H1 (cell line): ENCODE measurements around the gene ZBTB16.

ENCODE experiments used
- CBX5 ChIP-seq: fragments of 300-800, 300-1000 bp; sonication (generic); IDR thresholded peaks from 2 replicates; pipeline ENCODE4 v1.7.1; 2016; ENCODE audit warnings: antibody characterized with exemption, low read length, low read depth
- CTCF ChIP-seq, 3 experiments: IDR thresholded peaks; 1 replicate in 2 of 3; 2 replicates in 1 of 3; pipeline versions ENCODE4 v1.5.1 to v1.6.1; 2011; ENCODE audit warnings: low read length in 3 of 3, mild to moderate bottlenecking in 3 of 3, inconsistent platforms in 2 of 3, low read depth in 1 of 3, moderate library complexity in 1 of 3; ENCODE audit not compliant: insufficient read depth in 1 of 3; ENCODE audit errors: control extremely low read depth in 1 of 3
- EP300 ChIP-seq, 2 experiments: IDR thresholded peaks; 1 replicate in 1 of 2; 2 replicates in 1 of 2; pipeline ENCODE4 v1.6.1; 2011 to 2012; ENCODE audit warnings: low read depth in 2 of 2, low read length in 2 of 2, mild to moderate bottlenecking in 2 of 2, borderline replicate concordance in 1 of 2, inconsistent platforms in 1 of 2, moderate library complexity in 1 of 2
- EZH2 ChIP-seq: fragments of 200-600 bp; sonication (generic); IDR thresholded peaks from 2 replicates; pipeline ENCODE4 v1.7.1; 2012; ENCODE audit warnings: low read depth, mild to moderate bottlenecking, moderate library complexity, low read length, inconsistent platforms; ENCODE audit not compliant: severe bottlenecking
- HDAC6 ChIP-seq: IDR thresholded peaks from one replicate; pipeline ENCODE4 v1.7.1; 2012; ENCODE audit warnings: low read depth, mild to moderate bottlenecking, inconsistent platforms, low read length, moderate library complexity
- POLR2A ChIP-seq, 2 experiments: IDR thresholded peaks; 1 replicate in 1 of 2; 2 replicates in 1 of 2; pipeline ENCODE4 v1.6.1; 2011; ENCODE audit warnings: low read depth in 2 of 2, low read length in 2 of 2, mild to moderate bottlenecking in 2 of 2; ENCODE audit errors: control extremely low read depth in 1 of 2
- POU5F1 ChIP-seq: IDR thresholded peaks from 2 replicates; pipeline ENCODE4 v1.6.1; 2011; ENCODE audit warnings: low read depth, mild to moderate bottlenecking, low read length, moderate library complexity
- SIN3A ChIP-seq, 2 experiments: IDR thresholded peaks in 1 of 2; conservative IDR thresholded peaks in 1 of 2; 2 replicates each; pipeline ENCODE4 v1.6.1; 2011 to 2012; ENCODE audit warnings: low read length in 2 of 2, improper control_type of control experiment in 1 of 2, low read depth in 1 of 2, mild to moderate bottlenecking in 1 of 2
- SP1 ChIP-seq: IDR thresholded peaks from 2 replicates; pipeline ENCODE4 v1.6.1; 2011; ENCODE audit warnings: low read depth, low read length
- SP4 ChIP-seq: IDR thresholded peaks from 2 replicates; pipeline ENCODE4 v1.6.1; 2012; ENCODE audit warnings: low read length, inconsistent platforms
- TAF1 ChIP-seq: IDR thresholded peaks from 2 replicates; pipeline ENCODE4 v1.6.1; 2011; ENCODE audit warnings: mild to moderate bottlenecking, low read depth, low read length

- TF ChIP-seq SP1 (no peak), POU5F1 (no peak), CTCF (IDR thresholded peaks at IDR 0.05; ENCODE audit: control extremely low read depth in 1 of 3, insufficient read depth in 1 of 3, low read depth in 1 of 3, low read length in 3 of 3) (peak in 1 of 3 experiments; percentile 1; a peak in 1 of 4 replicates), EZH2 (no peak), TAF1 (no peak), EP300 (IDR thresholded peaks at IDR 0.05; ENCODE audit: borderline replicate concordance in 1 of 2, low read depth in 2 of 2, low read length in 2 of 2) (no peak), CBX5 (no peak), SP4 (no peak), POLR2A (IDR thresholded peaks at IDR 0.05; ENCODE audit: control extremely low read depth in 1 of 2, low read depth in 2 of 2, low read length in 2 of 2) (no peak), SIN3A (conservative IDR thresholded peaks at IDR 0.05 in 1 of 2, IDR thresholded peaks at IDR 0.05 in 1 of 2; ENCODE audit: low read depth in 1 of 2, low read length in 2 of 2) (no peak), HDAC6 (no peak)
Measured at GRCh38 chr11:114115451-114115928, 56.0 kb downstream of the ZBTB16 start.
